ENCODE results near the gene NKX6-2. TPM values are rescaled to one million over a fixed set of nuclear protein-coding genes. Genes with fewer than 3 reads are reported as not detected.

The NKX6-2 gene
- total and polyA plus RNA-seq, 2 of the 8 experiments (the other 6 are each of a cell fraction or from before 2014, with no cell fraction given), result 0.06 TPM; not detected in 1

GRCh38 chr10:132799865-132800264, 13.9 kb upstream of the NKX6-2 start (continued):
- no peak for TF ChIP-seq CHD7 (IDR thresholded peaks at IDR 0.05; ENCODE audit: insufficient replicate concordance, low read length)
- TF ChIP-seq KDM5A (IDR thresholded peaks at IDR 0.05; ENCODE audit: low read length), result no peak
- no peak for TF ChIP-seq RBBP5 (IDR thresholded peaks at IDR 0.05; ENCODE audit: borderline replicate concordance, low read depth, low read length)
- TF ChIP-seq RFX5 (IDR thresholded peaks at IDR 0.05; ENCODE audit: borderline replicate concordance, low read depth, low read length), result no peak
- TF ChIP-seq CTBP2 (IDR thresholded peaks at IDR 0.05; ENCODE audit: borderline replicate concordance, insufficient read depth, insufficient read length, low read length), result no peak
- no peak for TF ChIP-seq NRF1 (IDR thresholded peaks at IDR 0.05; ENCODE audit: low read depth, low read length)
- TF ChIP-seq SIX5 (IDR thresholded peaks at IDR 0.05; ENCODE audit: low read depth, low read length), result no peak

All from H1 (cell line).